ENCODE data around the gene LRP2BP. TPM values are rescaled to one million over a fixed set of nuclear protein-coding genes. Genes with fewer than 3 reads are reported as not detected.

Gene LRP2BP
- total and polyA plus RNA-seq, 2 of the 13 experiments (the other 11 are each of a cell fraction or from before 2014, with no cell fraction given) = 0.22 to 0.29 TPM

GRCh38 chr4:185416955-185417354 lies 21.2 kb upstream of the LRP2BP start (continued):
- TF ChIP-seq ZNF713 (CRISPR knock-in tag; IDR thresholded peaks at IDR 0.05) (no peak), ZNF780A (CRISPR knock-in tag; IDR thresholded peaks at IDR 0.05) (no peak), ZNF264 (CRISPR knock-in tag; IDR thresholded peaks at IDR 0.05) (no peak), ZNF30 (CRISPR knock-in tag; IDR thresholded peaks at IDR 0.05) (no peak), FOXO4 (CRISPR knock-in tag; conservative IDR thresholded peaks at IDR 0.05) (no peak), POGK (CRISPR knock-in tag; conservative IDR thresholded peaks at IDR 0.05) (no peak), ZNF558 (CRISPR knock-in tag; IDR thresholded peaks at IDR 0.05; ENCODE audit: borderline replicate concordance) (no peak), CHD2 (IDR thresholded peaks at IDR 0.05; ENCODE audit: low read depth, low read length) (no peak), ZSCAN5A (CRISPR knock-in tag; IDR thresholded peaks at IDR 0.05; ENCODE audit: borderline replicate concordance) (no peak)

GRCh38 chr4:185412412-185412811 lies 16.7 kb upstream of the LRP2BP start:
- DNase-seq (ENCODE audit: low spot score) (no peak), ATAC-seq (no peak), FAIRE-seq (no peak)
- Histone ChIP-seq H3K27me3 (ENCODE audit: control insufficient read depth in 1 of 2, insufficient read depth in 2 of 2, low read length in 2 of 2) (no peaks in the 10 kb centered on the region), H3K79me2 (ENCODE audit: insufficient read depth, low read length) (no peaks in the 10 kb centered on the region), H3K27ac (ENCODE audit: extremely low read length, insufficient read depth, low read length) (no peak overlapping the region), H4K20me1 (ENCODE audit: insufficient read depth, low read length) (no peaks in the 10 kb centered on the region), H2AFZ (ENCODE audit: low read length) (no peak overlapping the region), H3K9ac (ENCODE audit: insufficient read depth, low read depth, low read length) (no peak overlapping the region), H3K4me1 (ENCODE audit: insufficient read depth, low read length) (no peaks in the 10 kb centered on the region), H3K4me2 (ENCODE audit: low read depth, low read length) (no peak overlapping the region), H3K4me3 (replicated peaks in 1 of 3; ENCODE audit: insufficient read depth in 1 of 3, low read depth in 2 of 3, low read length in 3 of 3) (no peak overlapping the region), H3K36me3 (replicated peaks in 1 of 2; ENCODE audit: control insufficient read depth in 1 of 2, insufficient read depth in 2 of 2, low read length in 2 of 2) (peaks cover 4 to 31% of the 10 kb centered on the region in 2 experiments), H3K9me3 (ENCODE audit: low read length) (no peaks in the 10 kb centered on the region)
- intact Hi-C loops (cut with micrococcal nuclease; ENCODE audit: unreplicated experiment) = no loop called here
- WGBS (ENCODE audit: low lambda C conversion rate) = 94% methylated on average over 5 of the region's 5 CpGs
- no TSS peak for BruUV-seq (replicated peaks)
- CTCF ChIA-PET (ENCODE audit: low intra/inter-chr PET ratio, low total read pairs) = no interaction called here
- POLR2A ChIA-PET = no interaction called here
- in situ Hi-C loops (cut with HindIII; ENCODE audit: extremely low pct_ligation_motif_present, low pct_unique_long_range_greater_than_20kb) = no loop called here
- TF ChIP-seq ZNF674 (CRISPR knock-in tag; IDR thresholded peaks at IDR 0.05; ENCODE audit: low read depth) (no peak), ZBTB3 (CRISPR knock-in tag; IDR thresholded peaks at IDR 0.05; ENCODE audit: borderline replicate concordance, low read depth) (no peak), TAF15 (IDR thresholded peaks at IDR 0.05; ENCODE audit: low read depth, low read length, poor library complexity, severe bottlenecking) (no peak), ZNF781 (CRISPR knock-in tag; IDR thresholded peaks at IDR 0.05; ENCODE audit: borderline replicate concordance, not compliant biosample characterization) (no peak), IRX3 (CRISPR knock-in tag; IDR thresholded peaks at IDR 0.05; ENCODE audit: borderline replicate concordance, low read depth) (no peak), ZNF367 (CRISPR knock-in tag; IDR thresholded peaks at IDR 0.05; ENCODE audit: borderline replicate concordance) (no peak), THAP8 (CRISPR knock-in tag; IDR thresholded peaks at IDR 0.05; ENCODE audit: borderline replicate concordance) (no peak), ZSCAN30 (CRISPR knock-in tag; IDR thresholded peaks at IDR 0.05) (no peak)

Data from HepG2 (cell line).